DMS53 (cell line): ENCODE data around the gene G6PC3.

Source experiments
- DNase-seq: peaks from one replicate; lab custom pipeline; 2025; lab: John Stamatoyannopoulos, UW

Gene G6PC3

GRCh38 chr17:44123356-44124117 is 53.0 kb downstream of the G6PC3 start, which contains the start of gene HDAC5:
TSS of gene HDAC5 (minus strand) at chr17:44123641. CDS start at chr17:44117515, 6,126 bp downstream.
- DNase-seq, result peak; percentile 98

- no peak for DNase-seq
Observed at GRCh38 chr17:44124118-44124438, 53.5 kb downstream of the G6PC3 start.
